Prostate gland (tissue), 2 donors: ENCODE results near the gene RPL41. TPM values are rescaled to one million over a fixed set of nuclear protein-coding genes. Genes with fewer than 3 reads are reported as not detected.
A peak's percentile ranks its signal among the peaks of the same experiment; 100 is the strongest.

ENCODE experiments used
- DNase-seq: peaks from one replicate; pipeline ENCODE4 v3.0.0-alpha.2; 2019; ENCODE audit warnings: low spot score
- H3K27ac ChIP-seq, 2 donors: fragments of 200-600 bp; sonication (generic); 2 replicates each; pipeline ENCODE4 v1.5.1; 2017 to 2019
- H3K27me3 ChIP-seq: fragments of 200-600 bp; sonication (generic); replicated peaks from 2 replicates; pipeline ENCODE4 v1.5.1; 2019; ENCODE audit not compliant: insufficient read depth
- H3K36me3 ChIP-seq, 2 donors: fragments of 200-600 bp; sonication (generic); 1 replicate in 1 of 2; 2 replicates in 1 of 2; pipeline versions ENCODE4 v1.5.1 to v1.8.1; 2017 to 2019
- H3K4me1 ChIP-seq: fragments of 200-600 bp; sonication (generic); replicated peaks from 2 replicates; pipeline ENCODE4 v1.5.1; 2019
- H3K4me3 ChIP-seq, 2 donors: fragments of 200-600 bp; sonication (generic); 2 replicates each; pipeline ENCODE4 v1.5.1; 2017 to 2019
- H3K9me3 ChIP-seq: fragments of 200-600 bp; sonication (generic); 2 replicates; pipeline ENCODE4 v1.5.1; 2017
- POLR2A ChIP-seq: fragments of 450-650 bp; IDR thresholded peaks from one replicate; pipeline ENCODE4 v1.6.1; 2016; ENCODE audit warnings: antibody characterized with exemption, mild to moderate bottlenecking
- POLR2AphosphoS5 ChIP-seq: sonication (generic); formaldehyde crosslinking; IDR thresholded peaks from one replicate; pipeline ENCODE4 v1.6.1; 2017; ENCODE audit warnings: antibody characterized with exemption
- WGBS: methylation state at CpG from one replicate; pipeline ENCODE4 v1.1.5; 2018; 5-methylcytosine and 5-hydroxymethylcytosine counted together
- intact Hi-C: fragments of 100-400 bp; cut with DNase I; formaldehyde crosslinking; loops from one replicate; pipeline ENCODE4 v1.14.2; 2022
- total RNA-seq, 2 donors: library from RNA; depleted of rRNA; stranded (reverse); fragments of >200 nt; gene quantifications; one replicate each; pipeline ENCODE4 v1.1.0, GENCODE V29; 2016
- TF ChIP-seq, protein P1 (sequence below), 4 experiments: fragments of 200-600 bp in 2 of 4; fragments of 450-650 bp in 2 of 4; sonication (generic) in 2 of 4; IDR thresholded peaks; 1 replicate in 3 of 4; 2 replicates in 1 of 4; pipeline ENCODE4 v1.5.1; 2016 to 2019; ENCODE audit warnings: antibody characterized with exemption in 4 of 4, mild to moderate bottlenecking in 2 of 4, moderate library complexity in 2 of 4

The RPL41 gene
- total RNA-seq, 2 donors from 2014 or later = 2,549 to 4,385 TPM

DNA sequence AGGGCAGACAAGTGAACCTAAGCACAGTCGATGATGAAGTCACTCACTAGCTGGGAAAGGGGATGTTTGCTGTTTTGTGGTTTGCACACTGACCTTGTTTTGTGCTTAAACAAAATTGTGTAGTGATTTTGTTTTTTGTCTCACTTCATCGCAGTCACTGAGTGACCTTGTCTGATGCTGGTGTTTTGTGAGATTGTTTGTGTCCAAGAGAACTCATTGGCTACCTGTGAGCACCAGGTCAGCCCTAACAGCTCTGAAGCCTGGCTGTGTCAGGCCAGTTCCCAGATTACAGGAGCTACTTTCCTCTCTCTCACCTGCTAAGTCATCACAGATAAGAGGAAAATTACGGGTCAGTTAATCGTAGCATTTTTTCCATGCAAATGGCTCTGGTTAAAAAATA lies 7.7 kb downstream of the RPL41 start:
- Histone ChIP-seq H3K36me3 (no peaks in the 10 kb centered on the region), H3K27me3 (no peaks in the 10 kb centered on the region), H3K4me3 (no peak overlapping the region), H3K27ac (no peak overlapping the region), H3K9me3 (no peaks in the 10 kb centered on the region), H3K4me1 (peaks cover 15% of the 10 kb centered on the region)
- intact Hi-C loops = no loop called here
- DNase-seq = no peak
- 75% methylated on average over 4 of the region's 4 CpGs for WGBS
- TF ChIP-seq POLR2AphosphoS5 = no peak
- TF ChIP-seq, protein P1, sequence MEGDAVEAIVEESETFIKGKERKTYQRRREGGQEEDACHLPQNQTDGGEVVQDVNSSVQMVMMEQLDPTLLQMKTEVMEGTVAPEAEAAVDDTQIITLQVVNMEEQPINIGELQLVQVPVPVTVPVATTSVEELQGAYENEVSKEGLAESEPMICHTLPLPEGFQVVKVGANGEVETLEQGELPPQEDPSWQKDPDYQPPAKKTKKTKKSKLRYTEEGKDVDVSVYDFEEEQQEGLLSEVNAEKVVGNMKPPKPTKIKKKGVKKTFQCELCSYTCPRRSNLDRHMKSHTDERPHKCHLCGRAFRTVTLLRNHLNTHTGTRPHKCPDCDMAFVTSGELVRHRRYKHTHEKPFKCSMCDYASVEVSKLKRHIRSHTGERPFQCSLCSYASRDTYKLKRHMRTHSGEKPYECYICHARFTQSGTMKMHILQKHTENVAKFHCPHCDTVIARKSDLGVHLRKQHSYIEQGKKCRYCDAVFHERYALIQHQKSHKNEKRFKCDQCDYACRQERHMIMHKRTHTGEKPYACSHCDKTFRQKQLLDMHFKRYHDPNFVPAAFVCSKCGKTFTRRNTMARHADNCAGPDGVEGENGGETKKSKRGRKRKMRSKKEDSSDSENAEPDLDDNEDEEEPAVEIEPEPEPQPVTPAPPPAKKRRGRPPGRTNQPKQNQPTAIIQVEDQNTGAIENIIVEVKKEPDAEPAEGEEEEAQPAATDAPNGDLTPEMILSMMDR (IDR thresholded peaks at IDR 0.05) = no peak
- TF ChIP-seq POLR2A = no peak

DNA sequence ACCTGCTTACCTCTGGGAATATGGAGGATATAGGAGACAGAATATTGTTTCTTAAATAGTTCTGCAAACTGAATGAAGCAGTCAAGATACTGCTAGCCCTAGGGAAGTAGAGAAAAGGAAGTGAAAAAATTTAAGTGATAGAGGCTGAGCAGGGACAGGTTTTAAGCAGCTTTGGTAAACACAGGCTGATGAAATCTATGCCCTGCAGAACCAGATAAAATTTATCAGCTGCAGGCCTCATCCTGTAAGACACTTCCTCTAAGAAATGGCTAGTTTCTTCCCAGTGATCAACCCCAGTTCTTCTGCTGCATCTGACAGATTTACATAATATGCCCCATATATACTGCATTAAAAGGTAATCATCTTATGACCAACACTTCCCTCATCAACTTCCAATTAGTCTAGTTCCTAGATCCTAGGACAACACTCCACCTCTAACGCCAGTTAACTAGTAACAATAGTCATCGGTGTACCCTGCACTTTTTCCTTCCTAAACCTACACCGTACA lies 10.4 kb downstream of the RPL41 start:
- WGBS = 59% methylated on average over 3 of the region's 3 CpGs
- Histone ChIP-seq H3K4me3 (no peak overlapping the region), H3K4me1 (peaks cover 11% of the 10 kb centered on the region), H3K9me3 (no peaks in the 10 kb centered on the region), H3K36me3 (peaks cover 0 to 9% of the 10 kb centered on the region in 2 donors), H3K27ac (peak overlapping the region; percentile 82 to 87), H3K27me3 (no peaks in the 10 kb centered on the region)
- DNase-seq = no peak
- intact Hi-C loops = loop anchor here (2.0 to 5.0 kb wide), 3 partner anchors 32 to 341 kb away; partner anchors contain the start of genes MYL6, SMARCC2 and SPRYD4
- no peak for TF ChIP-seq POLR2A
- TF ChIP-seq, protein P1 (IDR thresholded peaks at IDR 0.05) = no peak
- TF ChIP-seq POLR2AphosphoS5 = no peak

DNA sequence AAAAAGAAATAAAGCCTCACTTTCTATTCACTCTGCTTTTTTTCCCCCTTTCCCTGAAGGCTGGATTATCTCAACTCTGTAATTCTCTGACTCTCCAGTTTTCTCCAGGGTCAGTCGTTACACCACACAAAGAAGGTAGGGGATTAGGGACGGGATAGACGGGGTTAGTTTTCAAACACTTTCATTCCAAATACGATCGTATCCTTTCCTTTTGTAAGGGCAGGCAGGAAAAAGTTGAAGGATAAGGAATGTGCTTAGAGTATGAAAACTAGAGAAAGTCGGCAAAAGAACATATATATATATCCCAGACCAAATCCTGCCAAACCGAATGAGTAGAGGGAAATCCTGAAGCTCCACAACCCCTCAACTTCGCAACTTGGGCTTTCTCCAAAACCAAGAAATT lies 11.1 kb downstream of the RPL41 start:
- DNase-seq = no peak
- under 1% methylated on average over 8 of the region's 8 CpGs for WGBS
- no peaks in the 10 kb centered on the region for H3K9me3 ChIP-seq

DNA sequence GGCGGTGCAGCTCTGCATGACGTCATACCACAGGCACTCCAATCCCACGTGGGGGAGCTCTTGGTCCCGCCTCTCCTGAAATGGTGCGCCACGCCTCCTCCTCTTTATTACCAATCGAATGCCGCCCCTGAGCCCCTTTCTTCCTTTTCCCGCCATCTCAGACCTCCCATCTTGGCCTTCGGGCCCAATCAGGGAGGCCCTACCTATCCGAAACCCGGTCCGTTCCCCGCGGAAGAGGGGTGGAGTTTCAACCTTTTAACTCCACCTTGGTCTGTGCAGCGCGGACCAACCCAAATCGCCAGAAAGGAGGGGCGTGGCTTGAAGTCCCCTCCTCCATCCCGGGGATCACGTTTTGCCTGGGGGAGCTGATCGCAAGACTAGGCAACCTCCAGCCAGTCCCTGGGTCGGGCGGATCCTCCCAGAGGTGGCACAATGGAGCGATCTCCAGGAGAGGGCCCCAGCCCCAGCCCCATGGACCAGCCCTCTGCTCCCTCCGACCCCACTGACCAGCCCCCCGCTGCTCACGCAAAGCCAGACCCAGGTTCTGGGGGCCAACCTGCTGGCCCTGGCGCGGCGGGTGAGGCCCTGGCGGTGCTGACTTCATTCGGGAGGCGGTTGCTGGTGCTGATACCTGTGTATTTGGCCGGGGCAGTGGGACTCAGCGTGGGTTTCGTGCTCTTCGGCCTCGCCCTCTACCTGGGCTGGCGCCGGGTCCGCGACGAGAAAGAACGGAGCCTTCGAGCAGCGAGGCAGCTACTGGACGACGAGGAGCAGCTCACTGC lies 11.6 kb downstream of the RPL41 start, which contains the start of gene ESYT1:
Gene ESYT1, plus strand, starts transcription at position 380 of the 782 bp plus-strand sequence. Its CDS starts 53 bp downstream, at position 433.
- peak; percentile 99 for DNase-seq
- peaks cover 11% of the 10 kb centered on the region for H3K4me1 ChIP-seq
- H3K9me3 ChIP-seq = no peaks in the 10 kb centered on the region
- intact Hi-C loops = loop anchor here (2.0 to 5.0 kb wide), 3 partner anchors 31 to 339 kb away; partner anchors contain the start of genes MYL6, SMARCC2 and SPRYD4
- WGBS = under 1% methylated on average over 48 of the region's 49 CpGs
- H3K4me3 ChIP-seq = peak within 1 kb of the TSS; percentile 59 to 76
- peaks cover 6 to 9% of the 10 kb centered on the region in 2 donors for H3K36me3 ChIP-seq
- H3K27ac ChIP-seq = peak within 1 kb of the TSS; percentile 82 to 94
- no peaks in the 10 kb centered on the region for H3K27me3 ChIP-seq
- TF ChIP-seq, protein P1 (IDR thresholded peaks at IDR 0.05) = peak in 1 of 4 experiments; percentile 19
- peak; percentile 99 for TF ChIP-seq POLR2A
- peak; percentile 99 for TF ChIP-seq POLR2AphosphoS5

More for the DNA sequence above, 11.1 kb downstream of the RPL41 start:
- intact Hi-C loops = loop anchor here (2.0 to 5.0 kb wide), 3 partner anchors 31 to 340 kb away; partner anchors contain the start of genes MYL6, SMARCC2 and SPRYD4
- Histone ChIP-seq H3K27me3 (no peaks in the 10 kb centered on the region), H3K27ac (peak overlapping the region; percentile 82 to 87), H3K36me3 (peaks cover 5 to 9% of the 10 kb centered on the region in 2 donors), H3K4me1 (peaks cover 11% of the 10 kb centered on the region), H3K4me3 (peak overlapping the region; percentile 15 to 16)
- TF ChIP-seq POLR2AphosphoS5 (no peak), POLR2A (peak; percentile 5)
- TF ChIP-seq, protein P1 (IDR thresholded peaks at IDR 0.05) = peak in 1 of 4 experiments; percentile 3
